HEK293 (cell line): Measurements from ENCODE around the gene FAM89B.
A peak's percentile ranks its signal among the peaks of the same experiment; 100 is the strongest.

Experiments
- FEZF1 ChIP-seq: fragments of 450-650 bp; formaldehyde crosslinking; IDR thresholded peaks from 2 replicates; pipeline ENCODE4 v1.5.1; 2016; ENCODE audit warnings: missing biosample characterization, missing genetic modification characterization
- MZF1 ChIP-seq: fragments of 450-650 bp; formaldehyde crosslinking; IDR thresholded peaks from 2 replicates; pipeline ENCODE4 v1.5.1; 2017; ENCODE audit warnings: missing biosample characterization, missing genetic modification characterization, borderline replicate concordance
- SP2 ChIP-seq: fragments of 450-650 bp; formaldehyde crosslinking; IDR thresholded peaks from 2 replicates; pipeline ENCODE4 v1.5.1; 2016; ENCODE audit warnings: missing biosample characterization, missing genetic modification characterization
- SP7 ChIP-seq: fragments of 450-650 bp; formaldehyde crosslinking; IDR thresholded peaks from 2 replicates; pipeline ENCODE4 v1.5.1; 2016; ENCODE audit warnings: missing biosample characterization, missing genetic modification characterization
- WT1 ChIP-seq: fragments of 450-650 bp; formaldehyde crosslinking; IDR thresholded peaks from 2 replicates; pipeline ENCODE4 v1.5.1; 2016; ENCODE audit warnings: missing biosample characterization, missing genetic modification characterization
- YY2 ChIP-seq: fragments of 450-650 bp; formaldehyde crosslinking; IDR thresholded peaks from 2 replicates; pipeline ENCODE4 v1.5.1; 2016; ENCODE audit warnings: missing biosample characterization, missing genetic modification characterization
- ZBTB48 ChIP-seq: fragments of 450-650 bp; formaldehyde crosslinking; IDR thresholded peaks from 2 replicates; pipeline ENCODE4 v1.5.1; 2016; ENCODE audit warnings: missing biosample characterization, missing genetic modification characterization
- ZBTB8A ChIP-seq: fragments of 450-650 bp; formaldehyde crosslinking; IDR thresholded peaks from 2 replicates; pipeline ENCODE4 v1.5.1; 2016; ENCODE audit warnings: missing biosample characterization, missing genetic modification characterization
- ZFP37 ChIP-seq: fragments of 450-650 bp; formaldehyde crosslinking; IDR thresholded peaks from 2 replicates; pipeline ENCODE4 v1.5.1; 2016; ENCODE audit warnings: missing biosample characterization, missing genetic modification characterization
- ZIC2 ChIP-seq: fragments of 450-650 bp; formaldehyde crosslinking; IDR thresholded peaks from 2 replicates; pipeline ENCODE4 v1.5.1; 2016; ENCODE audit warnings: missing biosample characterization, missing genetic modification characterization
- ZNF155 ChIP-seq: fragments of 450-650 bp; formaldehyde crosslinking; IDR thresholded peaks from 2 replicates; pipeline ENCODE4 v1.5.1; 2016; ENCODE audit warnings: missing biosample characterization, missing genetic modification characterization
- ZNF175 ChIP-seq: fragments of 450-650 bp; formaldehyde crosslinking; IDR thresholded peaks from 2 replicates; pipeline ENCODE4 v1.5.1; 2016; ENCODE audit warnings: missing biosample characterization, missing genetic modification characterization
- ZNF292 ChIP-seq: fragments of 450-650 bp; formaldehyde crosslinking; IDR thresholded peaks from 2 replicates; pipeline ENCODE4 v1.5.1; 2016; ENCODE audit warnings: low read depth, missing biosample characterization, missing genetic modification characterization, borderline replicate concordance
- ZNF302 ChIP-seq: fragments of 450-650 bp; formaldehyde crosslinking; IDR thresholded peaks from 2 replicates; pipeline ENCODE4 v1.5.1; 2016; ENCODE audit warnings: missing biosample characterization, missing genetic modification characterization, low read depth
- ZNF394 ChIP-seq: fragments of 450-650 bp; formaldehyde crosslinking; IDR thresholded peaks from 2 replicates; pipeline ENCODE4 v1.5.1; 2016; ENCODE audit warnings: missing biosample characterization, missing genetic modification characterization, mild to moderate bottlenecking, moderate library complexity, borderline replicate concordance
- ZNF433 ChIP-seq: fragments of 450-650 bp; formaldehyde crosslinking; IDR thresholded peaks from 2 replicates; pipeline ENCODE4 v1.5.1; 2016; ENCODE audit warnings: missing biosample characterization, missing genetic modification characterization, low read depth
- ZNF561 ChIP-seq: fragments of 450-650 bp; IDR thresholded peaks from 2 replicates; pipeline ENCODE4 v1.5.1; 2018; ENCODE audit warnings: missing biosample characterization, missing genetic modification characterization, borderline replicate concordance
- ZNF621 ChIP-seq: fragments of 450-650 bp; formaldehyde crosslinking; IDR thresholded peaks from 2 replicates; pipeline ENCODE4 v1.5.1; 2017; ENCODE audit warnings: missing biosample characterization, missing genetic modification characterization
- ZNF660 ChIP-seq: fragments of 450-650 bp; IDR thresholded peaks from 2 replicates; pipeline ENCODE4 v1.5.1; 2018; ENCODE audit warnings: missing biosample characterization, mild to moderate bottlenecking, missing genetic modification characterization
- ZNF768 ChIP-seq: fragments of 450-650 bp; formaldehyde crosslinking; IDR thresholded peaks from 2 replicates; pipeline ENCODE4 v1.5.1; 2018; ENCODE audit warnings: missing biosample characterization, mild to moderate bottlenecking, missing genetic modification characterization
- ZNF843 ChIP-seq: fragments of 450-650 bp; formaldehyde crosslinking; IDR thresholded peaks from 2 replicates; pipeline ENCODE4 v1.5.1; 2016; ENCODE audit warnings: missing biosample characterization, missing genetic modification characterization
- ZSCAN30 ChIP-seq: fragments of 450-650 bp; IDR thresholded peaks from 2 replicates; pipeline ENCODE4 v1.5.1; 2018; ENCODE audit warnings: missing biosample characterization, mild to moderate bottlenecking, missing genetic modification characterization, moderate library complexity
- TF ChIP-seq, protein P1 (sequence below): fragments of 450-650 bp; formaldehyde crosslinking; IDR thresholded peaks from 2 replicates; pipeline ENCODE4 v1.5.1; 2016; ENCODE audit warnings: missing biosample characterization, missing genetic modification characterization
- TF ChIP-seq, protein P2 (sequence below): fragments of 450-650 bp; formaldehyde crosslinking; IDR thresholded peaks from 2 replicates; pipeline ENCODE4 v1.5.1; 2016; ENCODE audit warnings: missing biosample characterization, missing genetic modification characterization
- TF ChIP-seq, protein P3 (sequence below): fragments of 450-650 bp; formaldehyde crosslinking; IDR thresholded peaks from 2 replicates; pipeline ENCODE4 v1.5.1; 2016; ENCODE audit warnings: missing biosample characterization, missing genetic modification characterization
- TF ChIP-seq, protein P4 (sequence below): fragments of 450-650 bp; formaldehyde crosslinking; IDR thresholded peaks from 2 replicates; pipeline ENCODE4 v1.5.1; 2017; ENCODE audit warnings: missing biosample characterization, missing genetic modification characterization
- TF ChIP-seq, protein P5 (sequence below): fragments of 450-650 bp; formaldehyde crosslinking; IDR thresholded peaks from 2 replicates; pipeline ENCODE4 v1.5.0; 2017; ENCODE audit warnings: missing biosample characterization, missing genetic modification characterization, borderline replicate concordance

FAM89B gene

DNA sequence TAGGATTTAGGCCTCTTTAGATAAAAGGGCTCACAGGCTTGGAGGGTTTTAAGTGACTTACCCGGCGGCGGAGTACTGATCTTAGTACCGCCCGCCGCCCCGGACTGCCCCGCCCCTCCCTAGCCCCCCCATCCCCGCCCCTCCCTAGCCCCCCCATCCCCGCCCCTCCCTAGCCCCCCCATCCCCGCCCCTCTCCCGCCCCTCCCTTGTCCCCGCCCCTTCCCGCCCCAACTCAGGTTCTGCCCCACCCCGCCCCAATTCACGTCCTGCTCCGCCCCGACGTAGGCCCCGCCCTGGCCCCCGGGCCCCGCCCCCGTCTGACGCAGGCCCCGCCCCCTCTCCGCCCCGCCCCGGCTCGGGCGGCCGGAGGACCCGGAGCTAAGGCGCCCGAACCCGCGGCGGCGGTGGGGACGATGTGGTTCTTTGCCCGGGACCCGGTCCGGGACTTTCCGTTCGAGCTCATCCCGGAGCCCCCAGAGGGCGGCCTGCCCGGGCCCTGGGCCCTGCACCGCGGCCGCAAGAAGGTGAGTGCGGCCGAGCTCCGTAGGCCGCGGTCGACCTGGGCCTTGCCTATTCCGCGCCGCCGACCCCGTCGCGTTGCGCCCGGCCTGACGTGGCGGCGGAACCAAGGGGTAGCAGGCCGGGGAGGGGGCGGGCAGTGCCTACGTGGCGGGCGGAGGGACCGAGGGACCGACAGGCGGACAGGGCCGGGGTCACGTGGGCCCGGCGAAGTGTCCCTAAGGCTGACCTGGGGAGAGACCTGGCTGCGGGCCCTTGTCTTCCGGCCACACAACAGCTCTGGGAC lies 47.4 kb upstream of the FAM89B start, which contains the start of gene SCYL1 (continued):
- TF ChIP-seq, protein P1, sequence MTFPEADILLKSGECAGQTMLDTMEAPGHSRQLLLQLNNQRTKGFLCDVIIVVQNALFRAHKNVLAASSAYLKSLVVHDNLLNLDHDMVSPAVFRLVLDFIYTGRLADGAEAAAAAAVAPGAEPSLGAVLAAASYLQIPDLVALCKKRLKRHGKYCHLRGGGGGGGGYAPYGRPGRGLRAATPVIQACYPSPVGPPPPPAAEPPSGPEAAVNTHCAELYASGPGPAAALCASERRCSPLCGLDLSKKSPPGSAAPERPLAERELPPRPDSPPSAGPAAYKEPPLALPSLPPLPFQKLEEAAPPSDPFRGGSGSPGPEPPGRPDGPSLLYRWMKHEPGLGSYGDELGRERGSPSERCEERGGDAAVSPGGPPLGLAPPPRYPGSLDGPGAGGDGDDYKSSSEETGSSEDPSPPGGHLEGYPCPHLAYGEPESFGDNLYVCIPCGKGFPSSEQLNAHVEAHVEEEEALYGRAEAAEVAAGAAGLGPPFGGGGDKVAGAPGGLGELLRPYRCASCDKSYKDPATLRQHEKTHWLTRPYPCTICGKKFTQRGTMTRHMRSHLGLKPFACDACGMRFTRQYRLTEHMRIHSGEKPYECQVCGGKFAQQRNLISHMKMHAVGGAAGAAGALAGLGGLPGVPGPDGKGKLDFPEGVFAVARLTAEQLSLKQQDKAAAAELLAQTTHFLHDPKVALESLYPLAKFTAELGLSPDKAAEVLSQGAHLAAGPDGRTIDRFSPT (tag by site-specific recombination): peak; percentile 63; the same call in 1 of the 2 replicates
- TF ChIP-seq ZBTB48 (peak; percentile 83), ZFP37 (tag by site-specific recombination) (peak; percentile 40; the same call in 1 of the 2 replicates), ZNF561 (peak; percentile 90; the same call in 1 of the 2 replicates), ZNF768 (tag by site-specific recombination) (no peak), YY2 (tag by site-specific recombination) (no peak), ZBTB8A (tag by site-specific recombination) (peak; percentile 89), ZNF175 (tag by site-specific recombination) (no peak), ZNF302 (tag by site-specific recombination) (no peak), ZNF843 (tag by site-specific recombination) (no peak), ZNF292 (tag by site-specific recombination) (no peak), ZNF394 (tag by site-specific recombination) (0 out of 2 replicates have a peak, but pooled peaks have one; percentile 27), WT1 (no peak), ZNF660 (tag by site-specific recombination) (peak; percentile 88), SP7 (tag by site-specific recombination) (0 out of 2 replicates have a peak, but pooled peaks have one; percentile 26), ZNF433 (tag by site-specific recombination) (no peak), SP2 (peak; percentile 41), ZNF621 (tag by site-specific recombination) (no peak), ZIC2 (tag by site-specific recombination) (no peak), FEZF1 (tag by site-specific recombination) (no peak), MZF1 (tag by site-specific recombination) (no peak), ZSCAN30 (tag by site-specific recombination) (peak; percentile 89), ZNF155 (tag by site-specific recombination) (no peak)
- TF ChIP-seq, protein P2, sequence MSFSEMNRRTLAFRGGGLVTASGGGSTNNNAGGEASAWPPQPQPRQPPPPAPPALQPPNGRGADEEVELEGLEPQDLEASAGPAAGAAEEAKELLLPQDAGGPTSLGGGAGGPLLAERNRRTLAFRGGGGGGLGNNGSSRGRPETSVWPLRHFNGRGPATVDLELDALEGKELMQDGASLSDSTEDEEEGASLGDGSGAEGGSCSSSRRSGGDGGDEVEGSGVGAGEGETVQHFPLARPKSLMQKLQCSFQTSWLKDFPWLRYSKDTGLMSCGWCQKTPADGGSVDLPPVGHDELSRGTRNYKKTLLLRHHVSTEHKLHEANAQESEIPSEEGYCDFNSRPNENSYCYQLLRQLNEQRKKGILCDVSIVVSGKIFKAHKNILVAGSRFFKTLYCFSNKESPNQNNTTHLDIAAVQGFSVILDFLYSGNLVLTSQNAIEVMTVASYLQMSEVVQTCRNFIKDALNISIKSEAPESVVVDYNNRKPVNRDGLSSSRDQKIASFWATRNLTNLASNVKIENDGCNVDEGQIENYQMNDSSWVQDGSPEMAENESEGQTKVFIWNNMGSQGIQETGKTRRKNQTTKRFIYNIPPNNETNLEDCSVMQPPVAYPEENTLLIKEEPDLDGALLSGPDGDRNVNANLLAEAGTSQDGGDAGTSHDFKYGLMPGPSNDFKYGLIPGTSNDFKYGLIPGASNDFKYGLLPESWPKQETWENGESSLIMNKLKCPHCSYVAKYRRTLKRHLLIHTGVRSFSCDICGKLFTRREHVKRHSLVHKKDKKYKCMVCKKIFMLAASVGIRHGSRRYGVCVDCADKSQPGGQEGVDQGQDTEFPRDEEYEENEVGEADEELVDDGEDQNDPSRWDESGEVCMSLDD: no peak
- TF ChIP-seq, protein P3, sequence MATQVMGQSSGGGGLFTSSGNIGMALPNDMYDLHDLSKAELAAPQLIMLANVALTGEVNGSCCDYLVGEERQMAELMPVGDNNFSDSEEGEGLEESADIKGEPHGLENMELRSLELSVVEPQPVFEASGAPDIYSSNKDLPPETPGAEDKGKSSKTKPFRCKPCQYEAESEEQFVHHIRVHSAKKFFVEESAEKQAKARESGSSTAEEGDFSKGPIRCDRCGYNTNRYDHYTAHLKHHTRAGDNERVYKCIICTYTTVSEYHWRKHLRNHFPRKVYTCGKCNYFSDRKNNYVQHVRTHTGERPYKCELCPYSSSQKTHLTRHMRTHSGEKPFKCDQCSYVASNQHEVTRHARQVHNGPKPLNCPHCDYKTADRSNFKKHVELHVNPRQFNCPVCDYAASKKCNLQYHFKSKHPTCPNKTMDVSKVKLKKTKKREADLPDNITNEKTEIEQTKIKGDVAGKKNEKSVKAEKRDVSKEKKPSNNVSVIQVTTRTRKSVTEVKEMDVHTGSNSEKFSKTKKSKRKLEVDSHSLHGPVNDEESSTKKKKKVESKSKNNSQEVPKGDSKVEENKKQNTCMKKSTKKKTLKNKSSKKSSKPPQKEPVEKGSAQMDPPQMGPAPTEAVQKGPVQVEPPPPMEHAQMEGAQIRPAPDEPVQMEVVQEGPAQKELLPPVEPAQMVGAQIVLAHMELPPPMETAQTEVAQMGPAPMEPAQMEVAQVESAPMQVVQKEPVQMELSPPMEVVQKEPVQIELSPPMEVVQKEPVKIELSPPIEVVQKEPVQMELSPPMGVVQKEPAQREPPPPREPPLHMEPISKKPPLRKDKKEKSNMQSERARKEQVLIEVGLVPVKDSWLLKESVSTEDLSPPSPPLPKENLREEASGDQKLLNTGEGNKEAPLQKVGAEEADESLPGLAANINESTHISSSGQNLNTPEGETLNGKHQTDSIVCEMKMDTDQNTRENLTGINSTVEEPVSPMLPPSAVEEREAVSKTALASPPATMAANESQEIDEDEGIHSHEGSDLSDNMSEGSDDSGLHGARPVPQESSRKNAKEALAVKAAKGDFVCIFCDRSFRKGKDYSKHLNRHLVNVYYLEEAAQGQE (tag by site-specific recombination): no peak
- TF ChIP-seq, protein P4, sequence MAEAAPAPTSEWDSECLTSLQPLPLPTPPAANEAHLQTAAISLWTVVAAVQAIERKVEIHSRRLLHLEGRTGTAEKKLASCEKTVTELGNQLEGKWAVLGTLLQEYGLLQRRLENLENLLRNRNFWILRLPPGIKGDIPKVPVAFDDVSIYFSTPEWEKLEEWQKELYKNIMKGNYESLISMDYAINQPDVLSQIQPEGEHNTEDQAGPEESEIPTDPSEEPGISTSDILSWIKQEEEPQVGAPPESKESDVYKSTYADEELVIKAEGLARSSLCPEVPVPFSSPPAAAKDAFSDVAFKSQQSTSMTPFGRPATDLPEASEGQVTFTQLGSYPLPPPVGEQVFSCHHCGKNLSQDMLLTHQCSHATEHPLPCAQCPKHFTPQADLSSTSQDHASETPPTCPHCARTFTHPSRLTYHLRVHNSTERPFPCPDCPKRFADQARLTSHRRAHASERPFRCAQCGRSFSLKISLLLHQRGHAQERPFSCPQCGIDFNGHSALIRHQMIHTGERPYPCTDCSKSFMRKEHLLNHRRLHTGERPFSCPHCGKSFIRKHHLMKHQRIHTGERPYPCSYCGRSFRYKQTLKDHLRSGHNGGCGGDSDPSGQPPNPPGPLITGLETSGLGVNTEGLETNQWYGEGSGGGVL (tag by site-specific recombination): no peak
- TF ChIP-seq, protein P5, sequence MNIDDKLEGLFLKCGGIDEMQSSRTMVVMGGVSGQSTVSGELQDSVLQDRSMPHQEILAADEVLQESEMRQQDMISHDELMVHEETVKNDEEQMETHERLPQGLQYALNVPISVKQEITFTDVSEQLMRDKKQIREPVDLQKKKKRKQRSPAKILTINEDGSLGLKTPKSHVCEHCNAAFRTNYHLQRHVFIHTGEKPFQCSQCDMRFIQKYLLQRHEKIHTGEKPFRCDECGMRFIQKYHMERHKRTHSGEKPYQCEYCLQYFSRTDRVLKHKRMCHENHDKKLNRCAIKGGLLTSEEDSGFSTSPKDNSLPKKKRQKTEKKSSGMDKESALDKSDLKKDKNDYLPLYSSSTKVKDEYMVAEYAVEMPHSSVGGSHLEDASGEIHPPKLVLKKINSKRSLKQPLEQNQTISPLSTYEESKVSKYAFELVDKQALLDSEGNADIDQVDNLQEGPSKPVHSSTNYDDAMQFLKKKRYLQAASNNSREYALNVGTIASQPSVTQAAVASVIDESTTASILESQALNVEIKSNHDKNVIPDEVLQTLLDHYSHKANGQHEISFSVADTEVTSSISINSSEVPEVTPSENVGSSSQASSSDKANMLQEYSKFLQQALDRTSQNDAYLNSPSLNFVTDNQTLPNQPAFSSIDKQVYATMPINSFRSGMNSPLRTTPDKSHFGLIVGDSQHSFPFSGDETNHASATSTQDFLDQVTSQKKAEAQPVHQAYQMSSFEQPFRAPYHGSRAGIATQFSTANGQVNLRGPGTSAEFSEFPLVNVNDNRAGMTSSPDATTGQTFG (tag by site-specific recombination): no peak
